ENCODE results near the gene HAUS1.

GRCh38 chr18:46174342-46175041, 70.3 kb downstream of the HAUS1 start:
- TF ChIP-seq CTCF (conservative IDR thresholded peaks at IDR 0.05; ENCODE audit: low read depth in 2 of 2) (peak in 1 of 2 experiments; percentile 3; a peak in 1 of 4 replicates), POLR2AphosphoS5 (IDR thresholded peaks at IDR 0.05; ENCODE audit: low read depth) (no peak), EZH2 (IDR thresholded peaks at IDR 0.05; ENCODE audit: low read depth, unreplicated experiment) (no peak), REST (IDR thresholded peaks at IDR 0.05; ENCODE audit: unreplicated experiment) (no peak), ETS1 (IDR thresholded peaks at IDR 0.05) (no peak), EZH2phosphoT487 (IDR thresholded peaks at IDR 0.05; ENCODE audit: unreplicated experiment) (no peak), CREB1 (CRISPR knock-in tag; IDR thresholded peaks at IDR 0.05; ENCODE audit: low read depth) (no peak)

Measured in GM23338 (cell line).